ENCODE data around the gene ERCC8. TPM values are rescaled to one million over a fixed set of nuclear protein-coding genes. Genes with fewer than 3 reads are reported as not detected.
"Not testable (repeated sequence)": the region's sequence is repeated elsewhere in the genome, so short reads cannot be mapped to it uniquely, and the experiment has no call there.

Gene ERCC8
- polyA plus RNA-seq (2013, experiment 1 of 2; ENCODE audit: insufficient read length): 9.9 TPM
- polyA plus RNA-seq (2013, experiment 2 of 2; ENCODE audit: insufficient read length): 8.2 TPM

GRCh38 chr5:60944904-60945812 is at the start of gene ERCC8, which contains the start of gene NDUFAF2:
ERCC8 (minus strand) TSS chr5:60945070; CDS start chr5:60945008, 62 bp downstream.
NDUFAF2 (plus strand) TSS chr5:60945205; CDS start chr5:60945256, 51 bp downstream.
- peak; percentile 94 for DNase-seq

- no peak for DNase-seq
These were observed 49.2 kb upstream of the ERCC8 start for GRCh38 chr5:60993875-60994571.

GRCh38 chr5:60993425-60993824 is 48.6 kb upstream of the ERCC8 start:
- no peak for DNase-seq

- no peak for DNase-seq
These were observed 48.0 kb upstream of the ERCC8 start for GRCh38 chr5:60992871-60993270.

- no peak for DNase-seq
These were observed 44.9 kb upstream of the ERCC8 start for GRCh38 chr5:60989790-60990189.

GRCh38 chr5:60982127-60982526 is 37.3 kb upstream of the ERCC8 start:
- DNase-seq: not testable (repeated sequence)

GRCh38 chr5:60980511-60980910 is 35.6 kb upstream of the ERCC8 start:
- no peak for DNase-seq

- DNase-seq: no peak
These were observed 34.1 kb upstream of the ERCC8 start for GRCh38 chr5:60978968-60979367.

GRCh38 chr5:60977956-60978737 is 33.3 kb upstream of the ERCC8 start:
- DNase-seq: no peak

GRCh38 chr5:60972231-60972630 is 27.4 kb upstream of the ERCC8 start:
- DNase-seq: no peak

GRCh38 chr5:60961685-60962084 is 16.8 kb upstream of the ERCC8 start:
- DNase-seq: peak; percentile 27

GRCh38 chr5:60960591-60960990 is 15.7 kb upstream of the ERCC8 start:
- peak; percentile 18 for DNase-seq

GRCh38 chr5:60959156-60959555 is 14.3 kb upstream of the ERCC8 start:
- peak; percentile 42 for DNase-seq

GRCh38 chr5:60958712-60959111 is 13.8 kb upstream of the ERCC8 start:
- DNase-seq: no peak

- no peak for DNase-seq
These were observed 13.2 kb upstream of the ERCC8 start for GRCh38 chr5:60958088-60958487.

GRCh38 chr5:60955239-60955638 is 10.4 kb upstream of the ERCC8 start:
- DNase-seq: no peak

GRCh38 chr5:60948738-60949137 is 3.9 kb upstream of the ERCC8 start:
- DNase-seq: no peak

GRCh38 chr5:60945813-60946187 is 930 bp upstream of the ERCC8 start:
- DNase-seq: peak; percentile 60

- no peak for DNase-seq
These were observed 1.2 kb downstream of the ERCC8 start for GRCh38 chr5:60943624-60944023.

GRCh38 chr5:60929024-60929423 is 15.8 kb downstream of the ERCC8 start:
- no peak for DNase-seq

GRCh38 chr5:60927450-60927849 is 17.4 kb downstream of the ERCC8 start:
- no peak for DNase-seq

- DNase-seq: no peak
These were observed 26.4 kb downstream of the ERCC8 start for GRCh38 chr5:60918466-60918865.

GRCh38 chr5:60916646-60917045 is 28.2 kb downstream of the ERCC8 start:
- peak; percentile 62 for DNase-seq
